Body of pancreas (tissue), 4 donors: ENCODE results near the gene CLDN4.

Experiments used
- POLR2A ChIP-seq, 3 donors: fragments of 450-650 bp; IDR thresholded peaks; one replicate each; pipeline ENCODE4 v1.6.1; 2016; ENCODE audit warnings: antibody characterized with exemption in 3 of 3, mild to moderate bottlenecking in 2 of 3
- TF ChIP-seq, protein P1 (sequence below), 7 experiments: fragments of 450-650 bp in 4 of 7; fragments of 200-600 bp in 3 of 7; sonication (generic) in 3 of 7; IDR thresholded peaks; one replicate each; pipeline ENCODE4 v1.5.1; 2016 to 2019; ENCODE audit warnings: antibody characterized with exemption in 7 of 7

DNA sequence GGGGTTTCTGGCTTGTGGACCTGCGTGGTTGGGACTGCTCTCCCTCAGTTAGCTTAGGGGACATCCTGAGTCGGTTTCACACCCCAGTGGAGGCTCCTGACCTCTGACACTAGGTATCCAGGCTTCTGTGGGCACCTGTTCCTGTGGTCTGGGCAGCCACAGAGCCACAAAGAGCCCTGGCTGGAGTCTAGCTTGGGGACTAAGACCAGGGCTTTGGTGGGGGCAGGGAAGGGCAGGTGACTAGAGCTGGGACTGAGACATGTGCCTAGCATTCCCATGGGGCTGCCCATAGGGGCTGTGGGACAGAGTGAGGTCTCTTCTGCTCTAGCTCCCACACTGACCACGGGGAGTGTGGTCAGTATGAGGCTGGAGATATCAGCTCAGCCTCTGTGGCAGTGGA, 26.1 kb downstream of the CLDN4 start:
- TF ChIP-seq, protein P1, sequence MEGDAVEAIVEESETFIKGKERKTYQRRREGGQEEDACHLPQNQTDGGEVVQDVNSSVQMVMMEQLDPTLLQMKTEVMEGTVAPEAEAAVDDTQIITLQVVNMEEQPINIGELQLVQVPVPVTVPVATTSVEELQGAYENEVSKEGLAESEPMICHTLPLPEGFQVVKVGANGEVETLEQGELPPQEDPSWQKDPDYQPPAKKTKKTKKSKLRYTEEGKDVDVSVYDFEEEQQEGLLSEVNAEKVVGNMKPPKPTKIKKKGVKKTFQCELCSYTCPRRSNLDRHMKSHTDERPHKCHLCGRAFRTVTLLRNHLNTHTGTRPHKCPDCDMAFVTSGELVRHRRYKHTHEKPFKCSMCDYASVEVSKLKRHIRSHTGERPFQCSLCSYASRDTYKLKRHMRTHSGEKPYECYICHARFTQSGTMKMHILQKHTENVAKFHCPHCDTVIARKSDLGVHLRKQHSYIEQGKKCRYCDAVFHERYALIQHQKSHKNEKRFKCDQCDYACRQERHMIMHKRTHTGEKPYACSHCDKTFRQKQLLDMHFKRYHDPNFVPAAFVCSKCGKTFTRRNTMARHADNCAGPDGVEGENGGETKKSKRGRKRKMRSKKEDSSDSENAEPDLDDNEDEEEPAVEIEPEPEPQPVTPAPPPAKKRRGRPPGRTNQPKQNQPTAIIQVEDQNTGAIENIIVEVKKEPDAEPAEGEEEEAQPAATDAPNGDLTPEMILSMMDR (IDR thresholded peaks at IDR 0.05): no peak
- no peak for TF ChIP-seq POLR2A (IDR thresholded peaks at IDR 0.05)
